Measurements from ENCODE around the gene TMEM182. TPM values are rescaled to one million over a fixed set of nuclear protein-coding genes. Genes with fewer than 3 reads are reported as not detected.

TMEM182 gene
- total RNA-seq, 6 experiments from 2014 or later: 1.2 to 5.9 (median 2.3) TPM

GRCh38 chr2:102852867-102853266, 91.0 kb downstream of the TMEM182 start:
- 70% methylated on average over 2 of the region's 3 CpGs for WGBS (ENCODE audit: insufficient coverage, low coverage, low lambda C conversion rate, missing lambda C conversion rate)
- intact Hi-C loops (cut with DNase I): no loop called here
- H3K27me3 ChIP-seq: peaks cover 0 to 4% of the 10 kb centered on the region in 2 donors
- H3K27ac ChIP-seq: no peak overlapping the region
- H3K9me3 ChIP-seq: no peaks in the 10 kb centered on the region
- no peak for DNase-seq
- TF ChIP-seq POLR2A (IDR thresholded peaks at IDR 0.05) (no peak), CTCF (IDR thresholded peaks at IDR 0.05) (no peak)
- H3K4me3 ChIP-seq: no peak overlapping the region
- H3K36me3 ChIP-seq: no peaks in the 10 kb centered on the region
- ATAC-seq: no peak
- H3K4me1 ChIP-seq: no peaks in the 10 kb centered on the region

Other genes with a start within 250 kb of the TMEM182 start
- under 1 TPM in 1 of 6 experiments, not detected in 5; 0.06 TPM for gene SLC9A2, start 142.5 kb upstream of the TMEM182 start, total RNA-seq